Activated gamma-delta T cell treated with anti-CD3 and anti-CD28 coated beads, Interleukin-2, amount 50 U/mL, for 16 hours (primary cell): ENCODE measurements around the gene KIF1A.

Source experiments
- DNase-seq: peaks from one replicate; pipeline ENCODE4 v3.0.0-alpha.2; 2020; ENCODE audit warnings: low read depth

The KIF1A gene

GRCh38 chr2:240803191-240803590 lies 16.8 kb downstream of the KIF1A start:
- DNase-seq = no peak

GRCh38 chr2:240799033-240799820 lies 20.8 kb downstream of the KIF1A start:
- DNase-seq = no peak

DNA sequence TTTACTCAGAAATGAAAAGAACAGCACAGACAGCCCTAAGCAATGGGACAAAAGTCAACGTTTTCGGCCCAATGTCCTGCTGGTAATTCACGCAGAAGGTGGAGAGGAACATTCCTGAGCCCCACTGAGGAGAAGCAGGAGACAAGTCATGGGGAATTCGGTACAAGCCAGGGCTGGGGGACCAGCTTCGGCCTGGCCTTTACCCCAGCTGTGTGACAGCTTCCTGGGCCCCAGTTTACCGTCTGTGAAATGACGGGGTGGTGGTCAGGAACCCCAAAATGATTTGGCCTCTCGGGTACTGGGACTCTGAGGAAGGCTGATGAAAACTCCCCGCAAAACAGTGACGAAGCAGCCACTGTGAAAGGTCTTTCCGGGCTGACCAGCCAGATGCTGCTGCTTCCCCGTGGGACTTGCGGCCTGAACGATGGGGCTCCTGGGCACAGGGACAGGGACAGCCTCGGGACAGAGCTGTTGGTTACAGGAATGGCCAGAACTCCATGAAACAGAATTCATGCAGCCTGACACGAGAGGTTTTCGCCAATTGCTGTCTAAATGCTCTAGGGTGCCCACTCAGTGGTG lies 21.6 kb downstream of the KIF1A start:
- DNase-seq = no peak

DNA sequence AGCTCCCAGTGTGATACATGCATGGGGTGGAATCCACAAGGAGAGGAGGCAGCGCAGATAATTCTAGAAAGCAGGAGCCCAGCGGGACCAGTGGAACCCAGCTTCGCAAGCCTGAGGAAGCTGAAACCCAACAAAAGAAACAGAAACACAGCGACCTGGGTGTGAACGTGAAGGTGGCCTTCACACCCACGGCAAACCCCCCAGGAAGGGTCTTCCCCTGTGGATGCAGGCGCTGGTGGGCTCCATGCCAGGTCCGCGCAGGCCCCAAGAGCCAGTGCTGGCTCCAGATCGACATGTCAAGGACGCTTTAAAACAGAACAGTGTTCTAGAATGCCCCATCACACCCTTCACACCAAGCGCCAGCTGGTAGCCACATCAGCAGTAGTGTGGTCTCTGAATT lies 22.1 kb downstream of the KIF1A start:
- DNase-seq = no peak

GRCh38 chr2:240797500-240797895 lies 22.5 kb downstream of the KIF1A start:
- no peak for DNase-seq

GRCh38 chr2:240796543-240797499 lies 23.2 kb downstream of the KIF1A start:
- no peak for DNase-seq

- no peak for DNase-seq
Measured at GRCh38 chr2:240795916-240796510, 24.0 kb downstream of the KIF1A start.

- DNase-seq = no peak
Measured at GRCh38 chr2:240795454-240795853, 24.6 kb downstream of the KIF1A start.

DNA sequence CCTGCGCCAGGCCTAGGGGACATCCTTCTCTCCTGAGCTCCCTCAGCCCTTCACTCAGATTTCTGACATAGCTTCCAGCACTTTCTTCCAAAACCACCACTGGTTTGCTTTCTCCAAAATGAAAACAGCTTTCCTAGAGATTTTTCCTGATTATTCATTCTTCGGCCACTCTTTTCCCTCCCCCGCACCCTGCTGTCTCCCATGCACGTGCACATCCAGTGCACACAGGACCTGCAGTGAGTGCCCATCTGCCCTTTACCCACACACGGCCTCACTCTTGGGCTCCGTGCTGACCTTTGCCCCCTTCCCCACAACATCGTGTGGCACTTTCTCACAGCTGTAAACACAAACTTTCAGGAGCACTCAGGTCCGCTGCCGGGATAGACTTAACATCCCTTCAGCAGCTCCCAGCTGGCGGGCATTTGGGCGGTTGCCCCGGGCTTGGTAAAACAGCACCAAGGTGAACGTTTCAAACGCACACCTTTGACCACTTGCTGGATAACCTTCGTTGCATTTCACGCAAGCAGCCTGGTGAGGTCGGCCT lies 25.8 kb downstream of the KIF1A start:
- DNase-seq = no peak

- no peak for DNase-seq
Measured at GRCh38 chr2:240793313-240794177, 26.5 kb downstream of the KIF1A start.

- no peak for DNase-seq
Measured at GRCh38 chr2:240792629-240793312, 27.2 kb downstream of the KIF1A start.

- no peak for DNase-seq
Measured at GRCh38 chr2:240791821-240792628, 28.0 kb downstream of the KIF1A start.

- DNase-seq = no peak
Measured at GRCh38 chr2:240791221-240791800, 28.7 kb downstream of the KIF1A start.

DNA sequence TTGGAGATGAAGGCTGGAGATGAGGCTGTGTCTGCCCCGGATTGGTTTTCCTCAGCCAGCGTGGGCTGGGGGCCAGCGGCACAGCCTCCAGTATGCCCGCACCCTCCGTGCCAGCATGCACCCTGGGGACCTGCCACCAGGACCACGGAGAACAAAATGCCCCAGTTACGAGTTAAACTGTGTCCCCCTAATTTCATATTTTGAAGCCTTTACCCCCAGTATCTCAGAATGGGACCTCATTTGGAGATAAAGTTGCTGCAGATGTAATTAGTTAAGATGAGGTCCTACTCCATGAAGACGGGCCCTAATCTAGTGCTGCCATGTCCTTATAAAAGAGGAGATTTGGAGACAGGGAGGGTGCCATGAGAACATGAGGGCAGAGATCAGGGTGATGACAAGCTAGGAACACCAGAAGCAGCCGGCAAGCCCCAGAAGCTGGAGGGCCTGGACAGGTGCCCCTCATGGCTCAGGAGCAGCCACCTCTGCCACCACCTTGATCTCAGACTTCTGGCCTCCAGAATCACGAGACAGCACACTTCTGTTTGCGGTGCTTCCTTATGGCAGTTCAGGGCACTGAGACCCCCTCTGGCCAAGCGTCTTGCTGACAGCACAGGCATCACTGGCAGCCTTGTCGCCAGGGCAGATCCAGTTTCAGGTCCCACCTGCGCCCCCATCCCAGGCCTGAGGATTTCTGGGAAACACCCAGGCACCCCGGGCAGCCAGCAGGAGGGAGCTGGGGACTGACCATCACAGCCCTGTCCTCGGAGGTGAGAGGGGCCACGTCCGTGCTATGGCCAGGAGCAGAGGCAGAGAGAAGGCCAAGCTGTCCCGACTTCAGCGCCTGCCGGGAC lies 29.4 kb downstream of the KIF1A start:
- DNase-seq = no peak

GRCh38 chr2:240789501-240790369 lies 30.3 kb downstream of the KIF1A start:
- no peak for DNase-seq

DNA sequence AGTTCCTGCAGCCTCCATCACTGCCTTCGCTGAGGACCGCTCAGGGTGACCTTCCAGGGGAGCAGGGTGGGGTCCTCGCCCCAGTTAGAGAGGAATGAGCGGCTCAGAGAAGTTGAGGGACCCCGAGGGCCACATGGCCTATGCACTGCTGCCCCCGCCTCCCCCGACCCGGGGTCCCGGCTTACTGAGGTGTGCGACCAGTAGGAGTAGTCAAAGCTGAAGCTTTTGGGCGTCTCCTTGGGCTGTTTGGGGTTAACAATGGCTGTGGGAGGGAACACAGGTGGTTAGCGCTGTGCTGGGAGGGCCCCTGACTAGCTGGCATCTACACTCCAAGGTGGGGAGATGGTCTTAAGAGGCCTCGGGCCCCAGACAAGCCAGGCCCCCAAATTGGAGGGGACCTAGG lies 31.0 kb downstream of the KIF1A start:
- no peak for DNase-seq

- DNase-seq = no peak
Measured at GRCh38 chr2:240788482-240788881, 31.5 kb downstream of the KIF1A start.
